BJ (cell line): ENCODE results near the gene SLC25A26. TPM values are rescaled to one million over a fixed set of nuclear protein-coding genes. Genes with fewer than 3 reads are reported as not detected.

ENCODE experiments used
- CTCF ChIA-PET: fragments of 350-600 bp; formaldehyde crosslinking; extraction: SDS; loops from one replicate; lab custom pipeline; 2021; ENCODE audit warnings: antibody characterized with exemption, inconsistent platforms; lab: Yijun Ruan, JAX
- POLR2A ChIA-PET: fragments of 300-600 bp; sonication (Branson Sonifier 250); formaldehyde crosslinking; extraction: SDS; loops from one replicate; lab custom pipeline; 2021; ENCODE audit warnings: antibody characterized with exemption; lab: Charles Lee
- DNase-seq: peaks from one replicate; pipeline ENCODE4 v3.0.0-alpha.2; 2011; ENCODE audit warnings: low read depth
- H3K27me3 ChIP-seq: 2 replicates; pipeline ENCODE4 v1.6.0; 2011; ENCODE audit warnings: low read length; ENCODE audit not compliant: control insufficient read depth, insufficient read depth
- H3K36me3 ChIP-seq: 2 replicates; pipeline ENCODE4 v1.5.1; 2011; ENCODE audit warnings: low read length; ENCODE audit not compliant: control insufficient read depth, insufficient read depth
- H3K4me3 ChIP-seq: 2 replicates; pipeline ENCODE4 v1.5.1; 2011; ENCODE audit warnings: low read depth, mild to moderate bottlenecking, control low read depth, low read length
- polyA plus RNA-seq: library from polyadenylated mRNA; depleted of rRNA; stranded (reverse); fragments of >200 nt; gene quantifications from 2 replicates; pipeline ENCODE4 v1.2.3, GENCODE V29; 2011
- TF ChIP-seq, protein P1 (sequence below): IDR thresholded peaks from 2 replicates; pipeline ENCODE4 v1.5.1; 2011; ENCODE audit warnings: low read depth, mild to moderate bottlenecking, control low read depth, inconsistent platforms, low read length, moderate library complexity; ENCODE audit not compliant: insufficient read depth

SLC25A26 gene
- polyA plus RNA-seq, 1 experiment, result 29.5 TPM

DNA sequence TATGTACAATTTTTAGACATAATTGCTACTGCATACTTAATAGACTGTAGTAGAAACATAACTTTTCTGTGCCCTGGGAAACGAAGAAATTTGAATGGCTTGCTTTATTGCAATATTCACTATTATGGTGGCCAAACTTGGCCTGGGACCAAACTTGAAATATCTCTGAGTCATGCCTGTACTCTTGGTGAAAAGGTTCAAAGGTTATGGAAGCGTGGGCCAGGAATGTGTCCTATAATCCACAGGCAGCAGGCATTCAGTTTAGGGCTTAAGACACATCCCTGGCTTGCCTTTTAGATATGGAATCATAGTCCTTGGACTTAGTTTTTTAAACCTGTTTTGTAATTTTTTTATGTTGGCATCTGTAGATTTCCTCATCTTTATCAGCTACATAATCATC is 155.8 kb downstream of the SLC25A26 start:
- Histone ChIP-seq H3K4me3 (no peak overlapping the region), H3K36me3 (peaks cover 12% of the 10 kb centered on the region), H3K27me3 (no peaks in the 10 kb centered on the region)
- TF ChIP-seq, protein P1, sequence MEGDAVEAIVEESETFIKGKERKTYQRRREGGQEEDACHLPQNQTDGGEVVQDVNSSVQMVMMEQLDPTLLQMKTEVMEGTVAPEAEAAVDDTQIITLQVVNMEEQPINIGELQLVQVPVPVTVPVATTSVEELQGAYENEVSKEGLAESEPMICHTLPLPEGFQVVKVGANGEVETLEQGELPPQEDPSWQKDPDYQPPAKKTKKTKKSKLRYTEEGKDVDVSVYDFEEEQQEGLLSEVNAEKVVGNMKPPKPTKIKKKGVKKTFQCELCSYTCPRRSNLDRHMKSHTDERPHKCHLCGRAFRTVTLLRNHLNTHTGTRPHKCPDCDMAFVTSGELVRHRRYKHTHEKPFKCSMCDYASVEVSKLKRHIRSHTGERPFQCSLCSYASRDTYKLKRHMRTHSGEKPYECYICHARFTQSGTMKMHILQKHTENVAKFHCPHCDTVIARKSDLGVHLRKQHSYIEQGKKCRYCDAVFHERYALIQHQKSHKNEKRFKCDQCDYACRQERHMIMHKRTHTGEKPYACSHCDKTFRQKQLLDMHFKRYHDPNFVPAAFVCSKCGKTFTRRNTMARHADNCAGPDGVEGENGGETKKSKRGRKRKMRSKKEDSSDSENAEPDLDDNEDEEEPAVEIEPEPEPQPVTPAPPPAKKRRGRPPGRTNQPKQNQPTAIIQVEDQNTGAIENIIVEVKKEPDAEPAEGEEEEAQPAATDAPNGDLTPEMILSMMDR, result no peak
- CTCF ChIA-PET, result interaction anchor here (1.3 to 2.0 kb wide), 3 partner anchors 16 to 122 kb away, joined by 3 to 13 read pairs (median 10); no protein-coding TSS in a partner anchor
- POLR2A ChIA-PET, result no interaction called here
- no peak for DNase-seq

DNA sequence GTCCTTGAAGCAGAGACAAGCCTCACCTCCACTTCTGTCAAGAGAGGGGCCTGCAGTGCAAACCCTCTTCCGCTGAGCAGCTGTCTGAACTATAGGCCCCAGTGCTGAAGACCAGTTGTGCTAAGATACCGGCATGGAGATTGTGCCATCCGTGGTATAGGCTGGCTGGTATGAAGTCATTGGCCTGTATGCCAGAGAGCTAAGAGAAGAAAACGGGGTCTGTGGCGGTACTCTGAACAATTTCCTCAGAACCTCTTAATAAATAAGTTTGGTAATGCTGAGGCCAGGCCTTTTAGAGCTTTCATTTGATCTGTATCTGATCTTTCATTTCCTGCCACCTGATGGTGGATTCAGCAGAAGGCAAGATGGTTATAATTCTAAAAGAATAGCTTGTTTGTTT is 157.0 kb downstream of the SLC25A26 start:
- TF ChIP-seq, protein P1, result no peak
- CTCF ChIA-PET, result interaction anchor here (0.7 to 2.0 kb wide), 18 partner anchors 9 to 444 kb away, joined by 3 to 13 read pairs (median 4); no protein-coding TSS in a partner anchor
- no peaks in the 10 kb centered on the region for H3K27me3 ChIP-seq
- H3K36me3 ChIP-seq, result peaks cover 15% of the 10 kb centered on the region
- H3K4me3 ChIP-seq, result no peak overlapping the region
- POLR2A ChIA-PET, result no interaction called here
- DNase-seq, result no peak

DNA sequence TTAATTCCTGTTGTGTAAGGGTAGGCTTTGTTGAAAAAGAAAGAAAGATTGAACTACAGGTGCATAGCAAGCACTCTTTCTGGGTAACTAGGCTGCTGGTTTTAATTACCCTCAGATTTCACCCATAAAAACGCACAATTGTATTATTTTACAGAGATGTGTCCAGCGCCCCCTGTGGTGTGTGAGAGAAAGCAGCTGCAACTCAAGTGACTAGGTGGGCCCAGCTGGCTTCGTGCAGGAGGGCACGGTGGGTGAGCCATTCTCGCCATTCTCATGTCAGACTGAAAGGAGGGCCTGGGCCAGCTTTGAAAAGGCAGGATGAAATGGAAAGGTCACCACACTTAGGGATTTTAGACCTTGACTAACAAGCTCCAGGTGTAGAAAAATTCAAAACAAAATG is 157.5 kb downstream of the SLC25A26 start:
- TF ChIP-seq, protein P1, result peak; percentile 60
- POLR2A ChIA-PET, result no interaction called here
- DNase-seq, result no peak
- peaks cover 15% of the 10 kb centered on the region for H3K36me3 ChIP-seq
- no peaks in the 10 kb centered on the region for H3K27me3 ChIP-seq
- no peak overlapping the region for H3K4me3 ChIP-seq
- CTCF ChIA-PET, result interaction anchor here (0.9 to 2.0 kb wide), 17 partner anchors 8 to 1088 kb away, joined by 3 to 13 read pairs (median 4); no protein-coding TSS in a partner anchor

- no peaks in the 10 kb centered on the region for H3K27me3 ChIP-seq
- POLR2A ChIA-PET, result no interaction called here
- TF ChIP-seq, protein P1, result no peak
- CTCF ChIA-PET, result interaction anchor here (0.6 to 1.3 kb wide), 4 partner anchors 15 to 442 kb away, joined by 3 to 4 read pairs (median 3); no protein-coding TSS in a partner anchor
- peaks cover 15% of the 10 kb centered on the region for H3K36me3 ChIP-seq
- H3K4me3 ChIP-seq, result no peak overlapping the region
- DNase-seq, result no peak
Observed at GRCh38 chr3:66379565-66379964, 158.8 kb downstream of the SLC25A26 start.

GRCh38 chr3:66380200-66380932 is 159.6 kb downstream of the SLC25A26 start:
- H3K36me3 ChIP-seq, result peaks cover 15% of the 10 kb centered on the region
- no peak overlapping the region for H3K4me3 ChIP-seq
- POLR2A ChIA-PET, result no interaction called here
- H3K27me3 ChIP-seq, result no peaks in the 10 kb centered on the region
- CTCF ChIA-PET, result interaction anchor here (0.6 to 1.1 kb wide), 3 partner anchors 103 to 636 kb away, joined by 3 to 4 read pairs (median 3); no protein-coding TSS in a partner anchor
- no peak for DNase-seq
- TF ChIP-seq, protein P1, result no peak
